HG03060 (cell line): ENCODE results near the gene NOS3.

Experiments used
- ATAC-seq: cut with Tn5 transposase; IDR thresholded peaks from one replicate; pipeline ENCODE4 v1.9.1; 2021; ENCODE audit warnings: low read depth, moderate number of reproducible peaks; ENCODE audit not compliant: unreplicated experiment

Gene NOS3

DNA sequence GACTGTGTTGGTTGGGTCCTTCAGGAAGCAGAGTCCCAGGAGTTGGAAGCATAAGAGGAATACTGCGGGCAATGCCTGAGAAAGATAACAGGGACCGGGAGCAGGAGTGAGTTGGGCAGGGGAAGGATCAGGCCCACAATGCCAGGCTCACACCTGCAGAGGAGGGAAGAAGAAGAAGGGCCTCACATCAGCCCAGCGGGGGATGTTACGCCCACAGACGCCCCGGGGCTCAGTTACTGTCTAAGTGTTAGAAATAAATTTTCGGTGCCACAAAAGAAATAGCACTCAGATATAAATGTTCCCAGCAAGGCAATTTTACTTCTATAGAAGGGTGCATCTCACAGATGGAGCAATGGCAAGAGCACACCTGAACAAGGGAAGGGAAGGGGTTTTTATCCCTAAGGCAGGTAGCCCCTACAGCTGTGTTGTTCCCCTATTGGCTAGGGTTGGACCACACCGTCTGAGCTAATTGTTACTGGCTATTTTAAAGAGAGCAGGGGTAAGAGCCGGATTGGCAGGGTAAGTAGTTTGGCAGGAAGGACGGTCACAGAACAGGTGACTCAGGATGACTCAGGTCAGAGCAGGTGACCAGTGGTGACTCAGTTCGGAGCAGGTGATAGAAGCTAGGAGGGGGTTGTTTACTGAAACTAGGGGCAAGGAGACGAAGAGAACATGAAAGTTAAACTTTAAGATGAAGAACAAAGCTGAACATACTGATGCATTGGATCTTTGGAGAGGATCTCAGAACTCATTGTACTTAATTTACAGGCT, at the start of gene NOS3:
TSS of gene NOS3 (plus strand) at position 602 of the 771 bp plus-strand sequence. CDS start 2,787 bp downstream, outside the sequence.
- no peak for ATAC-seq

GRCh38 chr7:150941351-150942000, 49.3 kb upstream of the NOS3 start:
- no peak for ATAC-seq

DNA sequence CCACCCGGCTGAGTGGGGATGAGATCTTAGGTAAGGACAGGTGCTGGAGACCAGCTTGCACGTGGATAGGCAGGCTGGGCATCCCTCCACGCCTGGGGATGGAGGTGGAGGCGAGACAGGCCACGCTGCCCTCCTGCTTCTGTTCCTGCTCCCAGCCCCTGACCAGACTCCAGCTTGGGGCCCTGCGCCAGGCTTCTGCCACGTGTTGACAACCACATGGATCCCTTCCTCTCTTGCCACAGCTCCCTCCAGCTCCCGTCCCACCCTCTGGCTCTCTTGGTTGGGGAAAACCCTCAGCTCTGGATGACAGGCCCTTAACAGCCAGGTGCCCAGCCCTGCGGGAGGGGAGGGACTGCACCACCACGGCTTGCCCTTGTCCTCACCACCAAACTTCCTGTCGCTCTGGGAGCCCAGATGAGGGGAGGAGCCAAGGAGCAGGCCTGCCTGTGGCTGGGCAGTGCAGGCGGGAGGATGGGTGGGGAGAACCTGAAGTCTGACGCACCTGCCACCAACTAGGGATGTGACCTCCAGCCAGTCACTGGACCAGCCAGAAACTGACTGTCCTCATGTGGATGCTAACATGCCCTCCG, 48.7 kb upstream of the NOS3 start:
- no peak for ATAC-seq

DNA sequence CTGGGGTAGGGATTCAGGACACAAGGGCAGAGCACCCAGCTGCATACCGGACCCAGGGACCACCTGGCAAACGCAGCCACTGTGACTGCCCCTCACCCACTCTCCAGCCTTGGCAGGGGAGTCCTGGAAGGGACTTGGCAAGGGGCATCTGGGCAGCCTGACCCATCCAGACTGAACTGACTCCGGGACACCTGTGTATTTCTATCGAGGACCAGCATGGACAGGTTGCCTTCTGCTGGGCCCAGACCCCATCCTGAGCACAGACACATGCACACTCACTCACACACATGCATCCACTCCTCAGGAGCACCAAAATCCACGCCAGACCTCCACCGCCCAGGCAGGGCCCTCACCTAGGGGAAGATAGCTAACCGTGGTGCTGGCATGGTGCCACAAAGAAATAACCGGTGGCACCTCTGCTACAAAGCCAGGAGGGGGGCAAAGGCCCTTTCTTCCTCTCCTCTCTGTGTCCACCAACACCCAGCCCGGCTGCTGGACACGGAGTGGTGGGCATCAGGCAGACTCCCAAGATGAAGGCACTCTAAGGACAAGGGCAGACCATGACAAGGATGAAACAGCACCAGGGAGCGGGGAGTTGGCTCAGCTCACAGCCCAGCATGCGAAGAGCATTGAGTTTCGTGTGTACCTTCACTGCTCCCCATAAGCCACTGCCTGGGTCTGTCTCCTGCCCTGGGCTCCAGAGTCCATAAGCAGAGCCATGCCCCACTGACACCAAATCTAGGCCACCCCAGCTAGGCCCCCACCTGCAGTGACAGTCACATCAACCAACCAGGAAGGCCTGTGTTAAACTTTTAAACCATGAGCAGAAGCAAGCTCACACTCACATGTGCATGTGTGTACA, 48.0 kb upstream of the NOS3 start:
- ATAC-seq: no peak

DNA sequence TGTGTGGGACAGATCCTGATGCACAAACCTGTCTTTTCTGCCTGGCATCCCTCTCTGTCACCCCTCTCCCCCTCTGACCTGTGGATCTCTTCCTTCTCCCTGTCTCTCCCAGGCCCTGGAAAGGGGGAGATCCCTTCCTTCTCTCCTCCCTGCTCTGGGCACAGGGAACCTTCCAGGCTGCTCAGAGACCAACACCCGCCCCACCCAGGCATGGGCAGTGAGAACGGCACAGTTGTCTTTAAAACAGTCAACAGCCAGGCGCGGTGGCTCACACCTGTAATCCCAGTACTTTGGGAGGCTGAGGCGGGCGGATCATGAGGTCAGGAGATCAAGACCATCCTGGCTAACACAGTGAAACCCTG, 47.4 kb upstream of the NOS3 start:
- no peak for ATAC-seq

- no peak for ATAC-seq
Measured at GRCh38 chr7:150944066-150945042, 46.5 kb upstream of the NOS3 start.

DNA sequence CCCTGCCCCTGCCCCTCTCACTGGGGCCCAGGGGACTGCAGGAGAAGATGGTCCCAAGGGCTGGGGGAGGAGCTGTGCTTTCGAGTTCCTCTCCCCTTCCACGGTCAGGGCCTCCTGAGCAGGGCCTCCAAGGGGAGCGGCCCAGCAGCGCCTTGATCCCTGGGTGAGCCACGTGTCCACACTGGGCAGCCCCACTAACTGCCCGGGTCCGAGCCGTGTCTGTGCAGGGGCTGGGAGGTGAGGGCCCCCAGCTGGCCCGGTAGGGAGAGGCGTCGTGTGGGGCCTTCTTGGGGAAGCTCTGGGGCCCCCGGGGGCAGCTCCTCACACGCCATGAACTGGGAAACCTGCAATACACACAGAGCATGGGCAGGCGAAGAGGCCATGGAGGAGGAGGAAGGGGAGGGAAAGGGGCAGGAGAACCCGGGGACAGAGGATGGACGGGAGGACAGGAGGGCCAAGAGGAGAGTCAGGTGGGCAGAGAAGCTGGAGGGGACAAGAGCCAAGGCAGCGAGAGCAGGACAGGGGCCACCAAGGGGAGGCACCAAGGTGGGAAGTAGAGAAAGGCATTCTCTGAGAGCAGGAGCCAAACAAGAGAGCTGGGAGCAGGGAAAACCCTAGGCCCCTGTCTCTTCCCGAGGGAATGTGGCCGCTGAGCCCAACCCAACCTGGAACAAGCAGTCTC, 45.5 kb upstream of the NOS3 start:
- ATAC-seq: no peak

GRCh38 chr7:150945853-150946420, 44.9 kb upstream of the NOS3 start:
- no peak for ATAC-seq

DNA sequence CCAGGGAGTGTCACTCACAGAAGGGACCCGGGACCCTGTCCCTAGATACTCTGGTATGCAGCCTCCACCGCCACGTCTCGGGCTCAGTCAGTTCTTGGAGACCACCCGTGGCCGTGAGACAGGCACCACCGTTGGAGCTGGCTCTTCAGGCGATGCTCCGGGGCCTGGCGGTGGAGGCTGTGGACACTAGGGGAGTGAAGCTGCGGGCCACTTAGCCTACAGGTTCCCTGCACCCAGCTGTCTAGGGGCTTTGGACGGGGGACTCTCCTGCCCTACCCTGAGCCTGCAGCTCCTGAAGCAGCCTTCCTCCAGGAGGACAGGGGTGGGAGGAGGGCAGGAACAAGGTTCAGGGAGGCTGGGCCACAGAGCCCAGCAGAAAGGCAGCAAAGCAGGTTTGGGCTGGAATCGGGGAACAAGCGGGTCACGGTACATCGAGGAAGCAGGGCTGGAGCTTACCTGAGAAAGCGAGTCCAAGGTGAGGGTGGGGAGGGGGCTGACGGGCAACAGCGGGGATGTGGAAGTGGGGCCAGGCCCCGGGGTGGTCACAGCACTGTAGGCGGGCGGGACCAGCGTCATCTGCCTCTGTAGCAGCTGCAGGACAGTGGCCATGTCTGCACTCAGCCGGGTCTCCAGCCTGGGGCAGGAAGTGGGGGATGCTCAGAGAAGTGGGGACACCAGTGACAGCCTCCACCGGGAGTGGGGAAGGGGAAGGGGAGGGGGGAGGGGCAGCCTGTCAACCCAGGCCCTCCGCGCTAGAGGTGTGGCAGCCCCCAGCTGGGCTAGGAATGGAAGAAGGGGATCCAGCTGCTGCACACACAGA, 44.2 kb upstream of the NOS3 start:
- ATAC-seq: no peak

DNA sequence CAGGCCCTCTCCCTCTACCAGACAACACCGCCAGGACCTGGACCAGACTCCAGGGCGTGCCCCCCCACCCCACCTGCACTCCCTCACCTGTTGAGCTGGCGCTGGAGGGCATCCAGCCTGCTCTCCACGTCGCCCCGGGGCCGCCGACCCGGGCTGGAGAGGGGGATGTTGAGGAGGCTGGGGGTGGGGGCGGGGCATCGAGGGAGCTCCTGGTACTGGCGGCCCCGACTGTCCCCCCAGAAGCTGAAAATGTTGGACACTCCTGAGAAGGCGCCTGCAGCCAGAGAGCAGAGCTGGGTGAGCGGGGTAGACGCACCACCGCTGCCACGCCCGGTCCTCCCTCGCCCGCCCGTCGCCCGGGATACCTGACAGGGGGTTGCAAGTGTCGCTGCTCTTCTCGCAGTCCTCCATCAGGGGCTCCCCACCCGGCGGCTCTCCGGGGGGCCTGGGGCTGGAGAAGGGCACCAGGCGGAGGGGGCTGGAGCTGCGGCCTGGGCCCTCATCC, 43.5 kb upstream of the NOS3 start:
- no peak for ATAC-seq

DNA sequence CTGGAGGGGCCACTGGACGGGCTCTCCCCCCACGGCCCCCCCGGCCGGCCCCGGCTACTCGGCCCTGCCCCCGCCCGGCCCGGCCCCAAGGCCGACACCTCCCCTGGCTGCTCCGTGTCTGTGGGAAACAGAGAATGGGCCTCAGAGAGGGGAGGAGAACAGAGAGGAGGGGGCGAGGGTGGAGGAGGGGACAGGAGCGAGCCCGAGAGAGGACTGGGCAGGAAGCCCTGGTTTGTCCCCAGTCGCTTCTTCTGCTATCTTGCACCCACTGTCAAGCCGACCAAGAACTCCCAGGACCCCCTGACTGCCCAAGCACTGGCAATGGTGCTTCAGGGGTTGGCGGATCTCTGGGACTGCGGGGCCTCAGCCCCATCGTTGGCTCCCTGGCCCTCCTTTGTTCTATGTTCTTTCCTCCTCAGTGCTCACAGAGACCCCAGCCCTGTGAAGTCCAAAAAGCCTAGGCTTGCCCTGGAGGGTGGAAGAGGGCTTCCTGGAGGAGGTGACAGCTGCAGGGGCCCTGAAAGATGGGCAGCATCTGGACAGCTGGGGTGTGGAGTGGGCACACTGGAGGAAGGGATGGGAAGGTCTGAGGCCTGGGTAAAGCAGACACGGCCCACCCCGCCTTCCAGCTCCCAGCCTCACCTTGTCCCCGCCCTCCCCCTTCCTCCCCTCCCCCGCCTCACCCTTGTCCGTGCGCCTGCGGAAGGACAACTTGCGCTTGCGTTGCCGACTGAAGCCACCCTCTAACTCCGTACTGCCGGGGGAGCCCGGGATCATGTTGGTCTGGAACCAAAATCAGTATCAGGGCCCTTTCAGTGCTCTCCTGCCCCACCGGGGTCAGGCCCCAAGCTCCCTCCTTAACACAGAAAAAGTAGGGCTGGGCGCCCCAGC, 42.8 kb upstream of the NOS3 start:
- no peak for ATAC-seq

DNA sequence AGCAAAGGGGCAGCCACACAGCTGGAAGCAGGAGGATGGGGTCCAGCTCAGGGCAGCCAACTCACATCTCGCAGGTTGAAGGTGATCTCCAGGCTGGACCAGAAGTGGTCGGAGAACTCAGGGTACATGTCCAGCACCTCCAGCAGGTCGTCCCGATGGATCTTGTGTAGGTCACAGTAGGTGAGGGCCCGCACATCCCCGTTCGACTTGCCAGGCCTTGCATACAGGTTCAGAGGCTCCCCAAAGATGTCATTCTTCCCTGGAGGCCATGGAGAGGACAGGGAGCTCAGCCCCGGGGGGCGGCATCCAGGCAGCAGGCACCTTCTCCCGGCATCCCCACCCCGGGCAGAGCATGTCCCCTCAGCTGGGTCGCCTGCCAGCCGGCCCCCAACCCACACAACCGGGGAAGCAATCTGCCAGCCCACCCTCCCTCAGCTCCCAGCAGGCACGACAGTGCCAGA, 42.0 kb upstream of the NOS3 start:
- no peak for ATAC-seq

- ATAC-seq: no peak
Measured at GRCh38 chr7:150949564-150949963, 41.3 kb upstream of the NOS3 start.

- no peak for ATAC-seq
Measured at GRCh38 chr7:150949971-150950491, 40.8 kb upstream of the NOS3 start.

- no peak for ATAC-seq
Measured at GRCh38 chr7:150950496-150951180, 40.2 kb upstream of the NOS3 start.

DNA sequence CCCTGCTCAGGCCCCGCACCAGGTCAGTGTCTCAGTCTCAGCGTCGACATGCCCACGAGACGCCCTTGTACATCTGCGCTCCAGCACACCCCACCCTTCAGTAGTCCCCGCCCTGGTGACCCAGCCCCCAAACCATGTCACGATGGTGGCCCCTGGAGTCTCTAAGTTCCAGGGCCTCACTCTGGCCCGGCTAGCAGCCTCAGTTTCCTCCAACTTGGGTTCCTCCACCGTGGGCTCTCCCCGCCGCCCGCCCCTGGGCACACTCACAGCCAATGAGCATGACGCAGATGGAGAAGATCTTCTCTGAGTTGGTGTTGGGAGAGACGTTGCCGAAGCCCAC, 39.7 kb upstream of the NOS3 start:
- no peak for ATAC-seq
